GM18867 (cell line): ENCODE measurements around the gene INO80D.
"Not testable (repeated sequence)": the region's sequence is repeated elsewhere in the genome, so short reads cannot be mapped to it uniquely, and the experiment has no call there.

Experiments
- ATAC-seq: cut with Tn5 transposase; IDR thresholded peaks from one replicate; pipeline ENCODE4 v1.9.1; 2021; ENCODE audit warnings: mild to moderate bottlenecking, moderate library complexity; ENCODE audit not compliant: unreplicated experiment

Gene INO80D

GRCh38 chr2:206085742-206086445 lies at the start of gene INO80D:
Gene INO80D (minus strand): TSS chr2:206086174. CDS start chr2:206063016, 23,158 bp downstream.
- ATAC-seq = peak; percentile 83

- ATAC-seq = no peak
Observed at GRCh38 chr2:206127656-206128055, 41.7 kb upstream of the INO80D start.

- ATAC-seq = no peak
Observed at GRCh38 chr2:206125901-206126300, 39.9 kb upstream of the INO80D start.

- ATAC-seq = not testable (repeated sequence)
Observed at GRCh38 chr2:206122569-206122968, 36.6 kb upstream of the INO80D start.

- ATAC-seq = no peak
Observed at GRCh38 chr2:206116278-206116677, 30.3 kb upstream of the INO80D start.

- no peak for ATAC-seq
Observed at GRCh38 chr2:206115026-206115578, 29.1 kb upstream of the INO80D start.

- ATAC-seq = no peak
Observed at GRCh38 chr2:206112846-206113547, 27.0 kb upstream of the INO80D start.

GRCh38 chr2:206112108-206112507 lies 26.1 kb upstream of the INO80D start:
- ATAC-seq = no peak

GRCh38 chr2:206108713-206109112 lies 22.7 kb upstream of the INO80D start:
- ATAC-seq = no peak

- no peak for ATAC-seq
Observed at GRCh38 chr2:206105541-206105940, 19.6 kb upstream of the INO80D start.

- ATAC-seq = no peak
Observed at GRCh38 chr2:206105038-206105437, 19.1 kb upstream of the INO80D start.

GRCh38 chr2:206098872-206099271 lies 12.9 kb upstream of the INO80D start:
- ATAC-seq = not testable (repeated sequence)

GRCh38 chr2:206098471-206098870 lies 12.5 kb upstream of the INO80D start:
- no peak for ATAC-seq

- no peak for ATAC-seq
Observed at GRCh38 chr2:206096876-206097275, 10.9 kb upstream of the INO80D start.

- ATAC-seq = no peak
Observed at GRCh38 chr2:206095536-206096332, 9.8 kb upstream of the INO80D start.

- no peak for ATAC-seq
Observed at GRCh38 chr2:206092297-206092696, 6.3 kb upstream of the INO80D start.

GRCh38 chr2:206088248-206088647 lies 2.3 kb upstream of the INO80D start:
- ATAC-seq = no peak

- ATAC-seq = no peak
Observed at GRCh38 chr2:206086716-206087350, 859 bp upstream of the INO80D start.

- ATAC-seq = peak; percentile 25
Observed at GRCh38 chr2:206084870-206085741, 868 bp downstream of the INO80D start.

- no peak for ATAC-seq
Observed at GRCh38 chr2:206084439-206084869, 1.5 kb downstream of the INO80D start.
